Endothelial cell of umbilical vein (primary cell): Measurements from ENCODE around the gene NAV3. TPM values are rescaled to one million over a fixed set of nuclear protein-coding genes. Genes with fewer than 3 reads are reported as not detected.

Source experiments
- BruUV-seq: library from RNA; stranded (reverse); fragments of 400-500 nt; replicated peaks from 2 replicates; lab custom pipeline; 2021; lab: Mats Ljungman, UMichigan
- CTCF ChIA-PET: fragments of 300-600, 350-600 bp; sonication (Branson Sonifier 250); formaldehyde crosslinking; loops from one replicate; lab custom pipeline; 2021; ENCODE audit warnings: antibody characterized with exemption, inconsistent platforms; lab: Charles Lee
- POLR2A ChIA-PET: fragments of 300-600, 350-600 bp; sonication (Branson Sonifier 250); formaldehyde crosslinking; loops from one replicate; lab custom pipeline; 2021; ENCODE audit warnings: antibody characterized with exemption, inconsistent platforms; lab: Charles Lee
- DNase-seq: peaks from one replicate; pipeline ENCODE4 v3.0.0-alpha.2; 2011; ENCODE audit warnings: low read depth, low spot score
- FAIRE-seq: peaks from 2 replicates; lab custom pipeline; 2011; peaks lifted over from hg19 to GRCh38; lab: Jason Lieb, UNC
- H2AFZ ChIP-seq: 2 replicates; pipeline ENCODE4 v1.6.0; 2012; ENCODE audit warnings: low read depth, low read length, control low read depth, inconsistent platforms
- H3K27ac ChIP-seq: 2 replicates; pipeline ENCODE4 v1.5.1; 2011; ENCODE audit warnings: low read depth, mild to moderate bottlenecking, control low read depth, low read length, moderate library complexity; ENCODE audit not compliant: insufficient read depth
- H3K27me3 ChIP-seq, 2 experiments: 2 replicates each; pipeline versions ENCODE4 v1.6.0 to v1.6.1; 2011; ENCODE audit warnings: low read length in 2 of 2, mixed read lengths in 1 of 2; ENCODE audit not compliant: control insufficient read depth in 2 of 2, insufficient read depth in 2 of 2
- H3K36me3 ChIP-seq, 2 experiments: 2 replicates in 1 of 2; 3 replicates in 1 of 2; pipeline ENCODE4 v1.5.1; 2011; ENCODE audit warnings: low read length in 2 of 2, mild to moderate bottlenecking in 1 of 2, moderate library complexity in 1 of 2; ENCODE audit not compliant: control insufficient read depth in 2 of 2, insufficient read depth in 2 of 2; ENCODE audit errors: extremely low read depth in 1 of 2
- H3K4me1 ChIP-seq: 3 replicates; pipeline ENCODE4 v1.5.1; 2011; ENCODE audit warnings: mild to moderate bottlenecking, low read length; ENCODE audit not compliant: control insufficient read depth, insufficient read depth; ENCODE audit errors: extremely low read depth
- H3K4me2 ChIP-seq: 2 replicates; pipeline ENCODE4 v1.6.1; 2011; ENCODE audit warnings: low read length, control low read depth, mixed read lengths; ENCODE audit not compliant: insufficient read depth
- H3K4me3 ChIP-seq, 3 experiments: fragments of 200-600 bp in 1 of 3; sonication (generic), shearing (Covaris generic) in 1 of 3; replicated peaks in 1 of 3; 2 replicates each; pipeline ENCODE4 v1.5.1; 2011 to 2016; ENCODE audit warnings: control low read depth in 3 of 3, low read length in 3 of 3, mild to moderate bottlenecking in 2 of 3, inconsistent platforms in 1 of 3, low read depth in 1 of 3, moderate library complexity in 1 of 3; ENCODE audit not compliant: insufficient read depth in 1 of 3
- H3K79me2 ChIP-seq: 2 replicates; pipeline ENCODE4 v1.6.0; 2012; ENCODE audit warnings: low read length, inconsistent platforms; ENCODE audit not compliant: control insufficient read depth, insufficient read depth
- H3K9ac ChIP-seq: replicated peaks from 2 replicates; pipeline ENCODE3; 2011; ENCODE audit warnings: low read length, control low read depth; ENCODE audit not compliant: insufficient read depth; ENCODE audit errors: extremely low read depth
- H3K9me1 ChIP-seq: replicated peaks from 3 replicates; pipeline ENCODE4 v1.6.0; 2011; ENCODE audit warnings: mild to moderate bottlenecking, low read length; ENCODE audit not compliant: control insufficient read depth, insufficient read depth; ENCODE audit errors: extremely low read depth
- H3K9me3 ChIP-seq: replicated peaks from 2 replicates; pipeline ENCODE4 v1.5.1; 2012; ENCODE audit warnings: low read length, inconsistent platforms; ENCODE audit not compliant: control insufficient read depth, insufficient read depth
- H4K20me1 ChIP-seq: replicated peaks from 2 replicates; pipeline ENCODE3; 2011; ENCODE audit warnings: mild to moderate bottlenecking, low read length; ENCODE audit not compliant: control insufficient read depth, insufficient read depth; ENCODE audit errors: extremely low read depth
- EZH2 ChIP-seq: IDR thresholded peaks from 2 replicates; pipeline ENCODE4 v1.6.1; 2012; ENCODE audit warnings: borderline replicate concordance, low read depth, mild to moderate bottlenecking, moderate library complexity, low read length, inconsistent platforms; ENCODE audit not compliant: severe bottlenecking
- FOS ChIP-seq: IDR thresholded peaks from 2 replicates; pipeline ENCODE4 v1.6.1; 2011; ENCODE audit warnings: mild to moderate bottlenecking, low read length, moderate library complexity, borderline replicate concordance; ENCODE audit not compliant: insufficient read depth
- GATA2 ChIP-seq: IDR thresholded peaks from 2 replicates; pipeline ENCODE4 v1.7.0; 2011; ENCODE audit warnings: low read depth, mild to moderate bottlenecking, moderate library complexity, mixed read lengths, low read length; ENCODE audit not compliant: insufficient read length, insufficient read depth
- JUN ChIP-seq: IDR thresholded peaks from 2 replicates; pipeline ENCODE4 v1.6.1; 2011; ENCODE audit warnings: borderline replicate concordance, low read depth; ENCODE audit not compliant: insufficient read length, insufficient read depth
- MAX ChIP-seq: IDR thresholded peaks from 2 replicates; pipeline ENCODE4 v1.6.1; 2011; ENCODE audit not compliant: insufficient read depth, insufficient read length
- MYC ChIP-seq: IDR thresholded peaks from one replicate; pipeline ENCODE4 v1.6.1; 2011; ENCODE audit warnings: mild to moderate bottlenecking, low read depth, low read length
- POLR2A ChIP-seq: IDR thresholded peaks from 2 replicates; pipeline ENCODE4 v1.6.1; 2012; ENCODE audit warnings: low read depth, mild to moderate bottlenecking, control low read depth, low read length
- POLR2AphosphoS5 ChIP-seq: IDR thresholded peaks from 2 replicates; pipeline ENCODE4 v1.6.1; 2012; ENCODE audit warnings: low read depth, mild to moderate bottlenecking, control low read depth, low read length, moderate library complexity; ENCODE audit not compliant: insufficient read depth
- dilution Hi-C: fragments of 300-500 bp; cut with MboI; formaldehyde crosslinking; loops from one replicate; pipeline ENCODE4 v1.15.0; 2019; ENCODE audit warnings: low sequenced_read_pairs; ENCODE audit not compliant: extremely low pct_ligation_motif_present
- intact Hi-C: fragments of 100-400 bp; cut with micrococcal nuclease; formaldehyde crosslinking; loops from one replicate; pipeline ENCODE4 v1.10.0; 2022
- polyA plus RNA-seq, 4 experiments: library from polyadenylated mRNA; depleted of rRNA in 3 of 4; stranded (reverse) in 3 of 4; unstranded in 1 of 4; fragments of >200 nt; gene quantifications; 2 replicates each; pipeline versions ENCODE4 v1.2.1 to v1.2.3, GENCODE V29; 2011 to 2012; ENCODE audit warnings: missing spikeins in 1 of 4
- total RNA-seq: library from RNA; stranded (reverse); gene quantifications from 2 replicates; pipeline ENCODE4 v1.2.3, GENCODE V29; 2021
- TF ChIP-seq, protein P1 (sequence below), 2 donors: IDR thresholded peaks; 1 replicate in 1 of 2; 2 replicates in 1 of 2; pipeline ENCODE4 v1.5.1; 2011; ENCODE audit warnings: low read length in 2 of 2, mild to moderate bottlenecking in 2 of 2, moderate library complexity in 2 of 2, control low read depth in 1 of 2, inconsistent platforms in 1 of 2, low read depth in 1 of 2; ENCODE audit not compliant: insufficient read depth in 1 of 2; ENCODE audit errors: extremely low read depth in 1 of 2

The NAV3 gene
- total and polyA plus RNA-seq, 2 donors (not counting 3 experiments of a cell fraction or from before 2014, with no cell fraction given): 6.7 to 40.1 TPM

DNA sequence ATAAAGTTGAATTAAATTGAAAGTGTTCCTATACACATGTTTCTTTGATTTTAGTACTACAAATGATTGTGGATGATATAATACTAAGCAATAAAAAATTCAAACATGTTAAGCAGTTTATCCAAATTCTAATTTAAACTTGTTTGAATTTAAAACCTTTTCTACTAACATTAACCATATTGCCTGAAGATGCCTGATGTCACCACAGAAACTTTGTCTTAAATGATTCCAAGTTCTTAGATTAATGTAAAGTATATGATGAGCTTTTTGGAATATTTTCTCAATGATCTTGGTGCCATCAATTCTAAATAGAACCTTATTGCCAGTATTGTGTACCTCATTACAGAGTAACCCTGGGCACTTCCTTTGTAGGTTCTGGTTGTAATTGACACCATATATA, 259.6 kb downstream of the NAV3 start:
- Histone ChIP-seq H3K27ac (no peak overlapping the region), H4K20me1 (no peaks in the 10 kb centered on the region), H3K36me3 (no peaks in the 10 kb centered on the region), H3K9me3 (no peaks in the 10 kb centered on the region), H3K4me1 (peaks cover 5% of the 10 kb centered on the region), H3K9me1 (no peaks in the 10 kb centered on the region), H3K4me2 (no peak overlapping the region), H3K79me2 (peaks cover 7% of the 10 kb centered on the region), H3K9ac (no peak overlapping the region), H2AFZ (no peak overlapping the region), H3K27me3 (no peaks in the 10 kb centered on the region), H3K4me3 (no peak overlapping the region)
- ChIA-PET POLR2A (no interaction called here), CTCF (interaction anchor here (1.5 kb wide), 1 partner anchor 30 kb away, joined by 3 read pairs; no protein-coding TSS in a partner anchor)
- FAIRE-seq: no peak
- dilution Hi-C loops: no loop called here
- DNase-seq: no peak
- no TSS peak for BruUV-seq
- TF ChIP-seq, protein P1, sequence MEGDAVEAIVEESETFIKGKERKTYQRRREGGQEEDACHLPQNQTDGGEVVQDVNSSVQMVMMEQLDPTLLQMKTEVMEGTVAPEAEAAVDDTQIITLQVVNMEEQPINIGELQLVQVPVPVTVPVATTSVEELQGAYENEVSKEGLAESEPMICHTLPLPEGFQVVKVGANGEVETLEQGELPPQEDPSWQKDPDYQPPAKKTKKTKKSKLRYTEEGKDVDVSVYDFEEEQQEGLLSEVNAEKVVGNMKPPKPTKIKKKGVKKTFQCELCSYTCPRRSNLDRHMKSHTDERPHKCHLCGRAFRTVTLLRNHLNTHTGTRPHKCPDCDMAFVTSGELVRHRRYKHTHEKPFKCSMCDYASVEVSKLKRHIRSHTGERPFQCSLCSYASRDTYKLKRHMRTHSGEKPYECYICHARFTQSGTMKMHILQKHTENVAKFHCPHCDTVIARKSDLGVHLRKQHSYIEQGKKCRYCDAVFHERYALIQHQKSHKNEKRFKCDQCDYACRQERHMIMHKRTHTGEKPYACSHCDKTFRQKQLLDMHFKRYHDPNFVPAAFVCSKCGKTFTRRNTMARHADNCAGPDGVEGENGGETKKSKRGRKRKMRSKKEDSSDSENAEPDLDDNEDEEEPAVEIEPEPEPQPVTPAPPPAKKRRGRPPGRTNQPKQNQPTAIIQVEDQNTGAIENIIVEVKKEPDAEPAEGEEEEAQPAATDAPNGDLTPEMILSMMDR (IDR thresholded peaks at IDR 0.05; ENCODE audit: extremely low read depth in 1 of 2, insufficient read depth in 1 of 2, low read depth in 1 of 2, low read length in 2 of 2): no peak
- no peak for TF ChIP-seq FOS
- no peak for TF ChIP-seq JUN
- TF ChIP-seq POLR2A: no peak
- TF ChIP-seq EZH2: no peak
- TF ChIP-seq POLR2AphosphoS5: no peak
- TF ChIP-seq MAX: no peak
- no peak for TF ChIP-seq MYC
- no peak for TF ChIP-seq GATA2
- intact Hi-C loops: no loop called here
